ENCODE results near the gene ARPC5L.
"Not testable (repeated sequence)": the region's sequence is repeated elsewhere in the genome, so short reads cannot be mapped to it uniquely, and the experiment has no call there.

Gene ARPC5L

DNA sequence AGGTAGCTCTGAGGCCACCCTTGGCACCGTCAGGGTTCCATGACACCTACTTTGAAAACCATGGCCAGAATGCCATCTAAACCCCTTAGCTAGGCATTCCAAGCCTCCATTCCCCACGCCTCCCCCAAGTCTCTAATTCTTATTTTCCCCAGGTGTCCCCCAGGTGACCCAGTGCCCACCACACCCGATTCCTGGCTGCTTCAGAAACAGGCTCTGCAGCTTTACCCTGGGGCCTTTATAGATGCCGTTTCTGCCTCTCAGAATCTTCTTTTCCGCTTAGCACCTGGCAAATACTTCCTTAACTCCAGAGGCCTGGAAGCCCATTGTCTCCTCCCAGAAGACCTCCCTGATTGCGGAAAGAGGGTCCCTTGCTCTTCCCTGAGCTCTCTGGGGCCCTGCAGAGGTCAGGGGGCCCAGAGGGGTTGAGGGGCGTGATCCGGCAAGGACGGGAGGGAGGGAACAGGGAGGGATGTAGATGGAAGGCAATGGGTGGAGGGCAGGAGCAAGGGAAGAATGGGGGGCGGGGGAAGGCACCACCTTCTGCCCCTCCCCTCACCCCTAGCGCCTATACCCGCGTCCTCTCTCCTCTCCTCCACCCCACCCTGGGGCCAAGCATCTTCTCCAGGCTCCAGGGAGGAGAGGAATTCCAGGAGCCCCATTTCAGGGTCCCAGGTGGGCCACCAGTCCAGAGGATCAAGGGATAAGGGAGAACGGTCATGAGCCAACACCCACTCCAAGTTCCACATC, 20.7 kb upstream of the ARPC5L start:
- no peak for DNase-seq

DNA sequence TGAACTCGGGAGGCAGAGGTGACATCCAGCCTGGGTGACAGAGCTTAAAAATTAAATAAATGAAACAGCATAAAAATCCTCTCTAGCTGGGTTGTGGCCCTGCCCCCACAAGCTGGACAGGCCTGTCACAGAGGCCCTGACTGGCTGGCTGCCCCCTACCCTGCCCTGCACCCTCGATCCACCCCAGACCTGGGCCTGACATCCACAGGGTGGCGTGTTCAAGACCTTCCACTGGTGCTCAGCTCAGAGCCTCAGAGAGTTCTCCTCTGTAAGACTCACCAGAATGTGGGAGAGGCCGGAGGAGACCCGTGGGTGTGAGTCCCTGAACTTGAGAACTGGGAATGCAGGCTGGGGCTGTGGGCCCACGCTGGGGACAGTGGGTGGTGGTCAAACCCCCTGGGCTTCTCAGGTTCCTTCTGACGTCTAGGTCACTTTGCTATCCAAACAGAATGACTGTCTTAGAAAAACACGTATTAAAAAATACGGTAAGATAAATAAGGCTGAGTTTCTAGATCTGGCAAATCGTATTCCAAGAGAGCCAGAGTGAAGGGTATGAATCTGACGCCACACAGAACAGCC, 18.4 kb upstream of the ARPC5L start:
- DNase-seq: no peak

DNA sequence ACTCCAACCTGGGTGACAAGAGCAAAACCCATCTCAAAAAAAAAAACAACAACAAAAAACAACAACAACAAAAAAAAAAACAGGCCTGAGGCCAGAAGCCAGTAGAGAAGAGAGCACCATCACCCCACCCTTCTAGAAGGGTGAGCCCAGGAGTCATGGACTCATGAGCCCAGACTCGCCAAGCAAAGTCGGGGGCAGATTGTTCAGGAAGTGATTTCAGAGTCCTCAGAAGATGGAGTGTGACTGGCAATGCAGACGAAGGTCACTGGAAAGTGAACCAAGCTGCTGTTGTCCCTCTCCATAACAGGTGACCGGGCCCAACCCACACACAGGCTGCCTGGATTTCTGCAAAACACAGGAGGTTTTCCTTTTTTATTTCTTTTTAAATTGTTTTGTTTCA, 17.6 kb upstream of the ARPC5L start:
- no peak for DNase-seq

DNA sequence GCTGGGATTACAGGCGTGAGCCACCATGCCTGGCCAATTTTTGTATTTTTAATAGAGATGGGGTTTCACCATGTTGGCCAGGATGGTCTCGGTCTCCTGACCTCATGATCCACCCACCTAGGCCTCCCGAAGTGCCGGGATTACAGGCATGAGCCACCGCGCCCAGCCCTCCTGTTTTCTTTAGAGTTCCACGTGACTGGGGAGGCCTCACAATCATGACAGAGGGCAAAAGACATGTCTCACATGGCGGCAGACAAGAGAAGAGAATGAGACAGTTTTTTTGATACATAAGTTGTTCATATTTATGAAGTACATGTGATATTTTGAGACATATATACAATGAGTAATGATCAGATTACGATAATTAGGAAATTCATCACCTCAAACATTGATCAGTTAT, 15.5 kb upstream of the ARPC5L start:
- DNase-seq: not testable (repeated sequence)

DNA sequence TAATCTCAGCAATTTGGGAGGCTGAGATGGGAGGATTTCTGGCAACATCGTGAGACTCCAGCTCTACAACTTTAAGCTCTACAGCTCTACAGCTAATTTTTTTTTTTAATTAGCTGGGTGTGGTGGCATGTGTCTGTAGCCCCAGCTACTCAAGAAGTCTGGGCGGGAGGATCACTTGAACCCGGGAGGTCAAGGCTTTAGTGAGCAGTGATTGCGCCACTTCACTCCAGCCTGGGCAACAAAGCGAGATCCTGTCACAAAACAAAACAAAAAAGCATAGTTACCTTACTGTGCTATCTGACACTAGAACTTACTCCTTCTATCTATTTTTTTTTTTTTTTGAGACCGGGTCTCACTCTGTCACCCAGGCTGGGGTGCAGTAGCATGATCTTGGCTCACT, 15.0 kb upstream of the ARPC5L start:
- no peak for DNase-seq

DNA sequence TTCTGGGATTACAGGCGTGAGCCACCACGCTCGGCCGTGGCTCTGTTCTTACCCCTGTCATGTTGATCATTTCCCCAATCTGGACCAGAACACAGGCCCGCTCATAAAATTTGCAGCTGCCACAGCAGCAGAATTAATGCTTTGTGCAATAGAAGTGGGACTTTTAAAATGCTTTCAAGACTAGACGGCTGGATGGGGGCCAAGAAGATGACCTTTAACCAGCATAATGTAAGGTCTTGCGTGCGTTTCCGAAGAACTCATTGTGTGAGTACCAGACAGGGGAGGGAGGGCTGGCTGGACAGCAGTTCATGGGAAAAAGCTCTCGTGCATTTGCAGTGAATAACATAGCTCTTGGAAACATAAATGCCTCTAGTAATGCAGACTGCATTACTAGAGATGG, 12.1 kb upstream of the ARPC5L start:
- no peak for DNase-seq

DNA sequence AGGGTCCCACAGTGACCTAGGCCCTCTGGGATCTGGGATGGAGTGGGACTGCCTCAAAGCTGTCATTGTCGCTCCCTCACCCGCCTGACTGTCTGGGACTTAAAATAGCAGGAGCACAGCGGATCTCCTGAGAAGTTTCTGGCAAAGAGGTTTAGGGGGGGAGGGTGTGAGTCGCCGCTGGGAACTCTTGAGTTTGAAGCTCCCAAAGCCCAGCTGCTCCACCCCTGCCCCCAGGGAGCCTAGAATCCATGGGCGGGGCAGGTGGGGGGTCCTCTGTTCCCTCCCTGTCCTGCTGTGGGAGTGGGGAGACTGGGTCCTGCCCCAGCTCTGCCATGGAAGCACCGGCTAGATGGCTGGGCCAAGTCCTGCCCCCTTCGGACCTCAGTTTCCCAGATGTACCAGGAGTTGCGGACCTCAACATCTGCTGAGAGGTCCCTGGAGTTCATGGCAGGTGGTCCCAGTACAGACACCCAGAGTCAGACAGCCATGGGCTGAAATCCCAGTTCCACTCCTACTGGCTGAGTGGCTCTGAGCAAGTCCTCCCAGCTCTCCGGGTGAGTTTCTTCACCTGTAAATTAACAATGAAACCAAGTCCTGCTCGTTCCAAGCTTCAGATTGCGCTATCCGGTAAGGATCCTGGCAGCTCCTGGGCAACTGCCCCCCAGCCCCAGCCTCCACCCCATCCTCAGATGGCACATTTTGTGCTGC, 9.7 kb upstream of the ARPC5L start:
- DNase-seq: no peak

DNA sequence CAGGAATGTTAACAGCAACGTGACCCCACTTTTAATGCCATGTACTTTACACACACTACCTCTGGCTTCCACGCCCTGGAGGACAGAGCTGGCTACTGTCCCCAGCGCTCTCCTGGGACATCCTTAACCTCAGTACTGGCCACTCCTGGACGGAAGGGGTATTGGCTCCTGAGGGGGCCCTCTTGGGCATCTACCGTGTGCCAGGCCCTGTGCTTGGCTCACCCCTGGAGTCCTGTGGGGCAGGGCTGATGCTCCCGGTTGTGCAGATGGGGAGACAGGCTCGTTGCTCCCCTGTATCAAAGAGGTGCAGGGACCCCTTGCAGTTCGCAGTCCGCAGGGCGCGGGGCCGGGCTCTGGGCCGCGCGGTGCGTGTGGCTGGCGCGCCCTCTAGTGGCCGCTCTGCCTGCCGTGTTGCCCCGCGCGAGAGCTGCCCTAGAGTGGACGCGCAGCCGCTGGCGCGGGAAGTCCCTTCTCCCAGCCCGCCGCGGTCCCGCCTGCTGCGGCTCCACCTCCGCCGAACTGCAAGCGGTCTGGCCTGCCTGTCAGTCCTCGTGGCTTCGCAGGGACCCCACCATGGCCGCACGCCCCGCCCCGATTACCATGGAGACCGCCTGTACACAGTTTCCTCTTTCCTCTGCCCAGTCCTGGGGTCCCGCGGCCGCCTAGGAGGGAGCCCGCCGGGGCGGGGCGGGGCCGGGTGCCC, 8.9 kb upstream of the ARPC5L start, which contains the start of gene WDR38:
Gene WDR38, plus strand, starts transcription at position 632 of the 703 bp plus-strand sequence. CDS start 72 bp downstream, outside the sequence.
- peak; percentile 77 to 81 for DNase-seq

DNA sequence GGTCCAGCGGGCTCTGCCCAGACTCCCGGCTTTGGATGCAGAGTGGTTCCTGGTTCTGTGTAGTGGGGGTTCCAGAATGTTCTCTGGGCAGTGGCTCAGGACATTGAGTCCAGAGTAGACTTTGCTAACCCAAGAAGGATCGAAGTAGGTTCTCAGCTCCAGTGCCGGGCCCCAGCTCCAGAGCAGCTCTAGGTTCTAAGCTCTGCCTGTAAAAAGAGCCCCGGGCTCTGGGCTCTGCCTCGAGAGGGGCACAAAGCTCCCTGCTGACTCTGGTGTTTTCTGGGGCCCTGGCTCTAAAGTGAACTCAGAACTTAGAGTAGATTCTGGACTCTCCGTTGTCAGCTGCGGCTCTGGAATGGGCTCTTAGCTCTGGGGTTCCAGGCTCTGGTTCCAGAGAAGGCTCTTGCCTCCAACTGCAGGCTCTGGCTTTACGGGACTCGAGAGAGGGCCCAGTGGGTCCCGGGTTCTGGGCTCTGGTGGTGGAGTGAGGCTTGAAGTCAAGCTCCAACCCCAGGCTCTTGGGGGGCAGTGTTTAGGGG, 8.3 kb upstream of the ARPC5L start:
- DNase-seq: no peak

DNA sequence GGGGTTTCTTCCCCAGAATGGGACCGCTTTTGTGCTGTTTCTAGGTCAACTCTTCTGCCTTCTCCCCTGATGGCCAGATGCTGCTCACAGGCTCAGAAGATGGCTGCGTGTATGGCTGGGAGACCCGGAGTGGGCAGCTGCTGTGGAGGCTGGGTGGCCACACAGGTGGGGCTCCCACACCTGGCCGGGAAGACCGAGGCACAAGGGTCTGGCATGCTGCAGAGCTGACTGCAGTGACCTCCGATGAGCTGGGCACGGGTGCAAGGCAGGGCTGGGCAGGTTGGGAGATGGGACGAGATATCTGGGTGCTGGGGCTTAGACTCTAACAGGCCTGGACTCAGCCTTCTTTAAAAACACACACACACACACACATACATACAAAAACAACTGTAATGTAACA, 7.8 kb upstream of the ARPC5L start:
- DNase-seq: no peak

DNA sequence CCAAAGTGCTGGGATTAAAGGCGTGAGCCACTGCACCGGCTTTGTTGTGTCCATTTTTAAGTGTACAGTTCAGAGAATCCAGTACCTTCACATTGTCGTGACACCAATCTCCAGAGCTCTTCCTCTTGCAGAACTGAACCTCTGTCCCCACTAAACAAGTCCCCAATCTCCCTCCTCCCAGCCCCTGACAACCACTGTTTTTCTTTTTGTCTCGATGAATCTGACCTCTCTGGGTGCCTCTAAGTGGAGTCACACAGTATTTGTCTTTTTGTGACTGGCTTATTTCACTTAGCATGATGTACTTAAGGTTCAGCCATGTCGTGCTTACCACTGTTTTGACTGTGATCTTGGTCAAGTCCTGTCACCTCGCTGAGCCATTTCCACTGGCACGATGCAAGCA, 7.1 kb upstream of the ARPC5L start:
- DNase-seq: no peak

DNA sequence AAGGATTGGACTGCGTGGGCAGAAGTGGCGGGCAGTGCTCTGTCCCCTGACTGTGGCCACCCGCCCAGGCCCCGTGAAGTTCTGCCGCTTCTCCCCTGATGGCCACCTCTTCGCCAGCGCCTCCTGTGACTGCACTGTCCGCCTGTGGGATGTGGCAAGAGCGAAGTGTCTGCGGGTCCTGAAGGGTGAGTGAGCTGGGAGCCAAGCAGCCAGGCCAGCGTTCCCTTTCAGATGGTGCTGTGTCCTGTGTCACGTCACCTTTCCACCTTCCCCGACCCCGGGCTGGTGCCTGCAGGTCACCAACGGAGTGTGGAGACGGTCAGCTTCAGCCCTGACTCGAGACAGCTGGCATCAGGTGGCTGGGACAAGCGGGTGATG, 6.4 kb upstream of the ARPC5L start:
- no peak for DNase-seq

DNA sequence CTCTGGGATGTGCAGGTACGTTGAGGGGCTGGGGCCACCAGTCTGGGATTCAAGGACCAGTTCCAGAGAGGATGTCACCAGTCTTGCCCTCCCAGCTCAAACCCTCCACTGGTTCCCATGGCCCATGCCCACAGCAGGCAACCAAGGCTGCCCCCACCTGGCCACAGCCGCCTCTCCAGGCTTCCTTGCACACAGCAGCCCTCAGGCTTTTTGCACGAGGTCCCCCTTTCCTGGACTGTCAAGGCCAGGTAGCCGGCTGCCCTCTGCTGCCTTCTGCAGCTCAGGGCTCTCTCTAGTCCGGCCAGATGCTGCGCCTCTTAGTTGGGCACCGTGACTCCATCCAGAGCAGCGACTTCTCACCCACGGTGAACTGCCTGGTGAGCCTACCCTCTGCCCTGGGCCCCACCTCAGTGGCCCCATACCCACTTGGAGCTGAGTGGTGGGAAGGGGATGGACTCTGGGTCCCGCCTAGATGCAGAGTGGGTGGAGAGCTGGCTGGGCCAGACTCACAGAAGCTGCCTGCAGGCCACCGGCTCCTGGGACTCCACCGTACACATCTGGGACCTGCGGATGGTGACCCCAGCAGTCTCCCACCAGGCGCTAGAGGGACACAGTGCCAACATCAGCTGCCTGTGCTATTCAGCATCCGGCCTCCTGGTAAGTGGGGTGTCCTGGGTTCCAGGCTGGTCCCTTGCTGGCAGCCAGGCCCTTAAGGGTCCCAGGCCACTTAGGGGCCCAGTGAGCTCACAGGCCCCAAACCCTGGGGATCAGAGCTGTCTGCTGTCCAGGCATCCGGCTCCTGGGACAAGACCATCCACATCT, 5.8 kb upstream of the ARPC5L start:
- peak in 1 of 2 donors; percentile 59 for DNase-seq

DNA sequence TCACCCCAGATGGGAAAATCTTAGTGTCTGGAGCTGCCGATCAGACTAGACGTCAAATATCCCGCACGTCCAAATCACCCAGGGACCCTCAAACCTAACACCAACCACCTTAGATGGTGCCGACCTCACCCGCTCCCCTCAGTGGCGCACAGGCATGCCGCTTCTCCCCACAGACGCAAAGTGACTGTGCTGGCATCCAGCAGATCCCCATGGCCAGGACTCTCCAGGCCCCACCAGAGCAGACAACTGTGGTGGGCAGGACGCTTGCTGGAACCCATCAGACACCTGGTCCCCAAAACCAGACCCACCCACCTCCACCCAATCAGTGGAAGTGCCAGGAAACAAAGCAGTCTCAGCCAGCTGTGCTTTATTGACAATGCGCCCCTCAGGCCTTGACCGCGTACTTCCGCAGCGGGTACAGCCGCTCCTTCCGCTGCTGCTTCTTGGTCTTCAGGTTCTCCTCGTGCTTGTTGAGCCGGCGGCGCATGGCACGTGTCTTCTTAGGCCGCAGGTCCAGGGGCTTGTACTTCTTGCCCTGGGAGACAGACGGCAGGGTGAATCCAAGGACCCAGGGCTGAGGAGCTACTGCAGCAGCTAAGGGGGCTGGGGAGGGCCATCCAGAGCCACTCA, 4.3 kb upstream of the ARPC5L start:
- DNase-seq: no peak

DNA sequence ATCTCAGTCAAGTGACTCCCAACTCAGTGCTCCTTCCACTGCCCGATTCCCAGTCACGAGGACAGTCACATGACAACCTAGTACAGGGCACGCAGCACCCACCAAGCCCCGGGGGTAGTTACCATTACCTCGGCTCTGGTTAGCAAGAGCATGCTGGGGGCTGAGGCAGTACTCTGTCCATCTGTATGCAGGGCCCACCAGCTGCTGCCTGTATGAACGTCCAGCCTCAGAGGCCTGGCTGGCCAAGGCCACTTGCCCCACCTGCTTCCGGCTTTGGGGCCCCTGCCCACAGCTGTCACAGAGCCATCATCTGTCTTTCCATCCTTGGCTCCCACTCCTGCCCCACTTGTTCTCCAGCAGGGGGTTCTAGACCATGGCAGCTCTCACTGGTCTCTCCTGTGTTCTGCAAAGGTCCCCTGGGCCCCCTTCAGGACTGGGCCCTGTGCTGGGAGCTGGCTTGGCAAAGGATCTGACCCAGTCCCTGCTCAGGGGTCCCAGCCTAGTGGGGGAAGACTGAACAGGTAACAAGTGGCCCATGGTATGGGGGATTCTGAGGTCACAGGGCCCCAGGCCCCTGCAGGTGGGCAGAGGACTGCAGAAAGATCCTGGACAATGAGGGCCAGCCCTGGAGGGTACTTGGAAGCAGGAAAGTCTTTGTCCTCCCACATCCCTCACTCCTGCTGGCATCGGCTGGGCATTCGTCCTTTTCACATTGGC, 3.4 kb upstream of the ARPC5L start:
- no peak for DNase-seq

DNA sequence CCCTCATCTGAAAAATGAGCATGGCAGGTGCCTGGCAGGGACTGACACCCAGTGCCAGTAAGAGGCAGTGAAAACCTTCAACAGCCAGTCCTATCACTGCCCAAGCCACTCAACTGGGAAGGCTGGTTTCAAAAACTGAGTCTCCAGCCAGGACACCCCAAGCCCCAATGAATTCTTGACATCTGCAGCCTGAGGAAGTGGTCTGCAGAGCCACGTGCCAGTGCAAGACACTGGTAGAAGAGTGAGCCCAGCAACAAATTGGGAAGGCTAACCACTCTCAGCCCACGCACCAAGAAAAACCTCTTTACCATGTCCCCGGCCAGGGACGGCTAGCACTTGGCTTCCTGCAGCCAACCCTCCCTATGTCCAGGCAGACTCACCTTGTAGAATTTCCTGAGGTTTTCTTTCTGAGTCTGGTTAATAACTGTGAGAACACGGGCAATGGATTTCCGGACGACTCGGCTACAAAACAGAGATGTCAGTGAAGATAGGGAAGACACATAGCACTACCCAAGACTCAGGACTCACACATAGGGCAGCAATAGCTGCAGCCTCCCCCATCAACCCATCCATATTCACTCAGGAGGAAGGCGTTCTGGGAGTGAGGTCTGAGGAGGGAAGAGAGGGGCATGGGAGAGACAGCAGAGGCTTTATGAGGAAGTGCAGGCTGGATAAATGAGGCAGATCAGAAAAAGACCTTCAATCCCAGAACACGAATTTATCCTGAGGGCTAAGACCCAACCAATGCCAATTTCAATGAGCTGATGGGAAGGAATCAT, 1.9 kb upstream of the ARPC5L start:
- DNase-seq: no peak

DNA sequence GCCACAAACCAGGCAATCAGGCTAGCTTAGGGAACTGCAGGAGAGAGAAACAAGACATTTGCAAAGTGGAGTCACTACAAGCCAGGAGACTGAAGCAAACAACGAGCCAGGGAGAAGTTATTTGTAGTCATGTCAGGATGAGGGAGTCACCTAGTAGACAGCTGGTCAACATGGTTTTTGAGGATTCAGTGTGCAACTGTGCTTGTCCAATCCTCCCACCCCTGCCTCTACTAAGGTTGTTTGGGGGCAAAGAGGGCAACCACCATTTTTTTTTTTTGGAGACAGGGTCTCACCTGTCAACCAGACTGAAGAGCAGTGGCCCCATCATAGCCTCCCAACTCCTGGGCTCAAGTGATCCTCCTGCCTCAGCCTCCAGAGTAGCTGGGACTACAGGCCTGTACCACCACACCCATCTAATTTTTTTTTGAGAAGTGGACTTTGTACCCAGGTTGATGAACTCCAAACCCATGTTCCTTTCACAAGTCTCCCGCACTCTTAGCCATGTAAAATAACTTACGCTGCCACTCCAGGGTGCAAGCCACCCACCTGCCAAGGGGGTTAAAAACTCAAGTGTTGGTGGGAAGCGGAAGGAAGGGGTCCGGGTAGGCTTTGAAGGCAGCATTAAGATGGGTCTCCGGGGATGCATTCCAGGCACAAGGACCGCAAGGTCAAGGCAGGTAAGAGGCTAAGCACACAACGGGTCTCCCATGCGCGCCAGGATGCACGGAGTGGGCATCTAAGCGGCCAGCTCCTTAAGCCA, 1.2 kb upstream of the ARPC5L start:
- no peak for DNase-seq

DNA sequence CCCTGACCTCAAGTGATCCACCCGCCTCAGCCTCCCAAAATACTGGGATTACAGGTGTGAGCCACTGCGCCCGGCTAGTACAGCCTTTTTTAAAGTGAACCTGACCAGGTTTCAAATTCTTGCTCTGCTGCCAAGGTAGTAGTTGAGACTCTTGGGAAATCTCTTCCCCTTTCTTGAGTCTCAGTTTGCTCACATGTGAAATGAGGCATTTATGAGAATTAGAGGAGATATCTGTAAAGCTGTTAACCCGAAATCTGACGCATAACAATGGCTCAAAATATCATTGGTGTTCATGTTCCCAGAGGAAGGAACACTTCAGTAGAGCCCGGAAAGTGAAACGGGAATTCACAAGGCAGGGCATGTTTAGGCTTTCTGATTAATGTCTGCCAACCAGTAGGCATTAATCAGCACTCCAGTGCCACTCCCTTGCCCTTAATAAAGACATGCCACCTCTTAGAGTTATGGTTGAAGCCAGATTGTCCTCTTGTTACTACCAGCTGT, 1.5 kb downstream of the ARPC5L start:
- no peak for DNase-seq

All from stimulated activated CD4-positive, alpha-beta T cell treated with anti-CD3 and anti-CD28 coated beads, Interleukin-2, amount 100 ng/mL, for 24 hours (primary cell).